SK-N-DZ (cell line): ENCODE results near the gene MED1.

Experiments used
- DNase-seq: peaks from one replicate; pipeline ENCODE4 v3.0.0-alpha.2; 2015; ENCODE audit warnings: low spot score

Gene MED1

GRCh38 chr17:39365872-39366271, 85.2 kb downstream of the MED1 start:
- DNase-seq, result no peak

DNA sequence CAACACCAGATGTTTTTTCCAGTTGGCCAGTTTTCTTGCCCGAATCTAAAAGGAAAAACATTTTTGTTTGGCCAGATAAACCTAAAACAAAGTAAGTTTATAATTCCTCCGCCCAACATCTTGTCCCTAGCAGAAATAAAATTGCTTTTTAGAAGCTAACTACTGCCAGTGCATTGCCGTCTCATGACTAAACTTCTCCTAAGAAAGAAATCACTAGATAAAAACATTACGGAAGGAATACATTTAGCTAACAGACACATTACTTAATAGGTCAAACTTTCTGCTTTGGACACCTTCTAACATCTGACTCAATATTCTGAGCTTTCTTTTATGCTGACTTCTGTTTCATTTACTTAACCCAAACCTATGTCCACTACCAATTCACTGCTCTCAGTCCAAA, 85.8 kb downstream of the MED1 start:
- no peak for DNase-seq

GRCh38 chr17:39364236-39365025, 86.6 kb downstream of the MED1 start:
- DNase-seq, result no peak

DNA sequence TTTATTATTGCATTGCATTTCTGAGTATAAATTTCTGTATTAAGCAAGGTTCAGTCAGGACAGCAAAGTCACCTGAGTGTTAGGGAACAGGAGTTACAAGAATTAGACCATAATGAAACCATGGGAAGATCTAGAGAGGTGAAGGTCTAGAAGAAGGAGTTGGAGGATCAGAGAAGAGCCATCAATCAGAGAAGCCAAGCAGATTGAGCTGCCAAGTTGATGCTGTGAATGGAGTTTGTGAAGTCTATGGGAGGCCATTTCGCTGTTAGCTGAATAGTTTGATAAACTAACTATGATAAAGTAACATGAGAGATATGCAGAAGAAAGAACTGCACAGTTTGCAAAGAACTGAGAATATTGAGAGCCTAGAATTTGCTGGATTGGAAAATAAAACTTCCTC, 90.0 kb downstream of the MED1 start:
- no peak for DNase-seq

DNA sequence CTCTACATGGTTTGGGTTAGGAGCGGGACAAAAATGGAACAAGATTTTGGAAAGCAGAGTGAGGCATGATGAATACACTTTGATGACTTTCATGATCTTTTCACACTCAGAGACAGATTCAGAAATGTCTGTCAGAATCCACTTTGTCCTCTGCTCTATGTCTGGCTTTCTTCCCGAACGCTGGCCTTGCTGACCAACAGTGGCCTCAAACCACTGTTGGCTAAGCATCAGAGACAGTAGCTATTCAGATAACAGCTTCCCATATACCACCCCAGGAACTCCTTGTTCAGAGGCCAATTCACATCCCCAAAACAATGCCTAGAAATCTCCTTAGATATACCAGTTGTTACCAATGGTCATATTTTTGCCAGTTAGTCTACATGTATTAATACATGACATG, 90.5 kb downstream of the MED1 start:
- no peak for DNase-seq

- no peak for DNase-seq
Measured at GRCh38 chr17:39359994-39360393, 91.1 kb downstream of the MED1 start.

GRCh38 chr17:39357986-39358385, 93.1 kb downstream of the MED1 start:
- no peak for DNase-seq

DNA sequence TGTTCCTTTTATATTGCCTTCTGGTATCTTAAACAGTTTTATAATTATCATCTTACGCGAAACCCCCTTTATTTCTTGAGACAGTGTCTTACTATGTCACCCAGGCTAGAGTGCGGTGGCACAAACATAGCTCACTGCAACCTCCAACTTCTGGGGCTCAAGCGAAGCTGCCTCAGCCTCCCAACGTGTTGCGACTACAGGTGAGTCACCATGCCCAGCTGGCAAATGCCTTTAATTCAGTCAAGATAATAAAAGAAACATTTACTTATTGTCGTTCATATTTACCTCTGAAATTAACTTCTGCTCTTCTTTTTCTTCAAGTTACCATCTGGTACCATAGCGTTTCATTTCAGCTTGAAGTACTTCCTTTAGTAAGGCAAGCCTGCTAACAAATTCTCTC, 93.6 kb downstream of the MED1 start:
- DNase-seq, result no peak
